Suprapubic skin (tissue), 4 donors: Measurements from ENCODE around the gene HACD3. TPM values are rescaled to one million over a fixed set of nuclear protein-coding genes. Genes with fewer than 3 reads are reported as not detected.

ENCODE experiments used
- DNase-seq, 2 donors: peaks; one replicate each; pipeline ENCODE4 v3.0.0-alpha.2; 2019; ENCODE audit warnings: low spot score in 2 of 2
- H3K27ac ChIP-seq: fragments of 200-600 bp; sonication (generic); one replicate; pipeline ENCODE4 v1.5.1; 2019
- H3K27me3 ChIP-seq: fragments of 200-600 bp; sonication (generic); one replicate; pipeline ENCODE4 v1.5.1; 2019
- H3K36me3 ChIP-seq: fragments of 200-600 bp; sonication (generic); one replicate; pipeline ENCODE4 v1.5.1; 2019
- H3K4me1 ChIP-seq: fragments of 200-600 bp; sonication (generic); one replicate; pipeline ENCODE4 v1.5.1; 2019
- H3K4me3 ChIP-seq: fragments of 200-600 bp; sonication (generic); one replicate; pipeline ENCODE4 v1.5.1; 2019; ENCODE audit warnings: mild to moderate bottlenecking
- H3K9me3 ChIP-seq: fragments of 200-600 bp; sonication (generic); one replicate; pipeline ENCODE4 v1.5.1; 2019
- EP300 ChIP-seq: sonication (generic); formaldehyde crosslinking; IDR thresholded peaks from one replicate; pipeline ENCODE4 v1.6.1; 2017; ENCODE audit warnings: antibody characterized with exemption
- POLR2A ChIP-seq, 2 donors: fragments of 450-650 bp; IDR thresholded peaks; one replicate each; pipeline ENCODE4 v1.6.1; 2017; ENCODE audit warnings: antibody characterized with exemption in 2 of 2, mild to moderate bottlenecking in 2 of 2, moderate library complexity in 2 of 2
- POLR2AphosphoS5 ChIP-seq, 3 donors: sonication (generic); formaldehyde crosslinking; IDR thresholded peaks; one replicate each; pipeline ENCODE4 v1.6.1; 2017; ENCODE audit warnings: antibody characterized with exemption in 3 of 3
- WGBS: methylation state at CpG from one replicate; pipeline ENCODE4 v1.1.5; 2018; 5-methylcytosine and 5-hydroxymethylcytosine counted together
- total RNA-seq, 4 donors: library from RNA; depleted of rRNA; stranded (reverse); fragments of >200 nt; gene quantifications; one replicate each; pipeline ENCODE4 v1.1.0, GENCODE V29; 2016
- TF ChIP-seq, protein P1 (sequence below), 2 donors: fragments of 200-600 bp in 1 of 2; fragments of 450-650 bp in 1 of 2; sonication (generic) in 1 of 2; IDR thresholded peaks; one replicate each; pipeline ENCODE4 v1.5.1; 2016 to 2019; ENCODE audit warnings: antibody characterized with exemption in 2 of 2, mild to moderate bottlenecking in 1 of 2, moderate library complexity in 1 of 2

HACD3 gene
- total RNA-seq, 4 donors from 2014 or later = 36.6 to 65.2 (median 44.9) TPM

DNA sequence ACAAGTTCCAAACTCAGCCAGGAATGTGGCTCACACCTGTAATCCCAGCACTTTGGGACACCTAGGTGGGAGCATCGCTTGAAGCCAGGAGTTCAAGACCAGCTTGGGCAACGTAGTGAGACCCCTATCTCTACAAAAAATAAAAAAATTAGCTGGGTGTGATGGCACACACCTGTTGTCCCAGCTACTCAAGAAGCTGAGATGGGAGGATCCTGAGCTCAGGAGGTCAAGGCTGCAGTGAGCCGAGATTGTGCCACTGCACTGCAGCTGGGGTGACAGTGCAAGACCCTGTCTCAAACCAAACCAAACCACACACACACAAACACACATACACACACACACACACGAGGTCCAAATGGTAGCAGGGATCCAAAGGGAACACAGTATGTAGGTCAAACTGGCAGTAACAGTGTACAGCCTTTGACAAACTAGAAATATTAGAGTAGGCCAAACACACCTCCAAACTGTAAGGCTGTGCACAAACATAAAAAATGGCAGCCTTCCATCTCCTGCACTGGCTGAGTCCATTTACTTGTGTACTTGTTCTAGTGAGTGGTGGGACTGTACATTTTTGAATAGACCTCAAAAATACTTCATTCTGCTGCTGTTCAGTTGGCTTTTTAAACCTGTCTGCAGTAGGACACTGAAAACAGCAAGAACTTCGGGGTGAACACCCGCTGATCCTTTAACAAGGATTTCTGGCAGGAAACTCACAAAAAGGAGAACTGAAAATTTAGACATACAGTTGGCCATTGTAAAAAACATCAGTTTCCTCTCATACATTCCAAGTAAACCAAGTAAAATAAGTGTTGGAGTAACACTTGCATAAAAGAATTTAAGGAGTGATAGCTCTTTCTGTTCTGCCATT lies 47.1 kb downstream of the HACD3 start:
- H3K9me3 ChIP-seq = no peaks in the 10 kb centered on the region
- no peaks in the 10 kb centered on the region for H3K27me3 ChIP-seq
- no peak overlapping the region for H3K4me3 ChIP-seq
- DNase-seq = no peak
- 81% methylated on average over 6 of the region's 6 CpGs for WGBS
- H3K27ac ChIP-seq = no peak overlapping the region
- H3K4me1 ChIP-seq = no peaks in the 10 kb centered on the region
- H3K36me3 ChIP-seq = peaks cover 78% of the 10 kb centered on the region
- TF ChIP-seq POLR2A (IDR thresholded peaks at IDR 0.05) (no peak), POLR2AphosphoS5 (IDR thresholded peaks at IDR 0.05) (no peak), EP300 (no peak)
- TF ChIP-seq, protein P1, sequence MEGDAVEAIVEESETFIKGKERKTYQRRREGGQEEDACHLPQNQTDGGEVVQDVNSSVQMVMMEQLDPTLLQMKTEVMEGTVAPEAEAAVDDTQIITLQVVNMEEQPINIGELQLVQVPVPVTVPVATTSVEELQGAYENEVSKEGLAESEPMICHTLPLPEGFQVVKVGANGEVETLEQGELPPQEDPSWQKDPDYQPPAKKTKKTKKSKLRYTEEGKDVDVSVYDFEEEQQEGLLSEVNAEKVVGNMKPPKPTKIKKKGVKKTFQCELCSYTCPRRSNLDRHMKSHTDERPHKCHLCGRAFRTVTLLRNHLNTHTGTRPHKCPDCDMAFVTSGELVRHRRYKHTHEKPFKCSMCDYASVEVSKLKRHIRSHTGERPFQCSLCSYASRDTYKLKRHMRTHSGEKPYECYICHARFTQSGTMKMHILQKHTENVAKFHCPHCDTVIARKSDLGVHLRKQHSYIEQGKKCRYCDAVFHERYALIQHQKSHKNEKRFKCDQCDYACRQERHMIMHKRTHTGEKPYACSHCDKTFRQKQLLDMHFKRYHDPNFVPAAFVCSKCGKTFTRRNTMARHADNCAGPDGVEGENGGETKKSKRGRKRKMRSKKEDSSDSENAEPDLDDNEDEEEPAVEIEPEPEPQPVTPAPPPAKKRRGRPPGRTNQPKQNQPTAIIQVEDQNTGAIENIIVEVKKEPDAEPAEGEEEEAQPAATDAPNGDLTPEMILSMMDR (IDR thresholded peaks at IDR 0.05) = no peak

DNA sequence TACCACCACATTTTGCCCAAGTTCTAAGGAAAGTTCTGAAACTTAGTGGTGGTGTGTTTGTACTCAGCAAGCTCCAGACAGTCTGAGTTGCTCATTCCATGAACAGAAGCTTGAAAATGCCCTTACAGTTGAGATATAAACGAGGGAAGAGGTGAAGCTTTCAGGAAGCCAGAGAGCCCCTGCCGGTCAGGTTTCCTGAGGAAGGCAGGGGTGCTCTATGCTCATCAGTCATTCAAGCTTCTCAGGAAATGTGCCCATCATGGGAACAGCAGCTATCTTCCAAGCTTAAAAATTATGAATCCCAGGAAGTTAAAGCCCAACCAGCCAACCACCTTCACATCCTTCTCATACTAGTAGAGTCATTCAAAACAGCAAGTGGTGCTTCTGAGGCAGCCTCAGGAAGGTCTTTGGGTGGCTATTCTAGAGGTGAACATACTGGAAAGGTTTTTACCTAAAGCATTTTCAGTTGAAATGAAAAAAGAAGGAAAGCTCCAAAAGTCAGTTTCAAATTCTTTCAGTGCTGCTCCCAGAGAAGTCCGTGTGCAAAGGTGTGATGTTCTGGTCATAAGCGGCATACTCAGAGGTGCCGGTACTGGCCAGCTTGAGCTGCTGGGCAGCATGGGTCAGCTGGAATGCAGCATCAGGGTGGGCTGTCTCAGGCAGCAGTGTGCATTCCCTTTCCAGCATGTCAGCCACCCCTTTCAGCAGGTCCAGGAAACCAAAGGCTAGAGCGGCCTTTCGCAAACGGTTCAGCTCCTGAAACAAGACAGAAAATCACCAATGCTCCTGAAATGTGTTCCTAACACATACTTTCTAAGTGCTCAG lies 48.9 kb downstream of the HACD3 start:
- no peak overlapping the region for H3K27ac ChIP-seq
- DNase-seq = no peak
- WGBS = 76% methylated on average over 8 of the region's 8 CpGs

DNA sequence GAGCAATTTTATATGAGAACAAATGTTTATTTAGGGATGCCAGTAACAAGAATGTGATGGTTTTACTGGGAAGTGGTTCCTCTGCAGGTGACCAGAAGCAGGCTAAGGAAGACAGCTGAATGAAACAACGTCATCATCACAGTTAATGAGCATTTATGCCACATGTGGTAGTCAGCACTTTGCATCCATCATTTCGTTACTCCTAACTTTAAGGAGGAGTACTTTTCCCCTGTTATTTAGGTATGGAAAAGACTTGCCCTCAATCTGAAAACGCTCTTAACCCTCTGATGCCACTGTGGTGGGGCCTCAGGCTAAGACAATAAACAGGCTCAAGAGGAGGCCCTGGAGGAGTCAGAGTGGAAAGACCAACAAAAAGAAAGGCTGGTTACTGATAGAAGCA lies 49.5 kb downstream of the HACD3 start:
- 85% methylated on average over 3 of the region's 3 CpGs for WGBS
- TF ChIP-seq POLR2A (IDR thresholded peaks at IDR 0.05) (no peak), EP300 (no peak), POLR2AphosphoS5 (IDR thresholded peaks at IDR 0.05) (no peak)
- TF ChIP-seq, protein P1 (IDR thresholded peaks at IDR 0.05) = no peak
- Histone ChIP-seq H3K9me3 (no peaks in the 10 kb centered on the region), H3K4me3 (no peak overlapping the region), H3K4me1 (no peaks in the 10 kb centered on the region), H3K36me3 (peaks cover 79% of the 10 kb centered on the region), H3K27me3 (no peaks in the 10 kb centered on the region), H3K27ac (no peak overlapping the region)
- DNase-seq = no peak

More for the DNA sequence above, 48.9 kb downstream of the HACD3 start:
- peaks cover 76% of the 10 kb centered on the region for H3K36me3 ChIP-seq
- no peaks in the 10 kb centered on the region for H3K4me1 ChIP-seq
- no peak overlapping the region for H3K4me3 ChIP-seq
- H3K27me3 ChIP-seq = no peaks in the 10 kb centered on the region
- no peaks in the 10 kb centered on the region for H3K9me3 ChIP-seq
- no peak for TF ChIP-seq POLR2A (IDR thresholded peaks at IDR 0.05)
- TF ChIP-seq POLR2AphosphoS5 (IDR thresholded peaks at IDR 0.05) = no peak
- TF ChIP-seq, protein P1 (IDR thresholded peaks at IDR 0.05) = no peak
- no peak for TF ChIP-seq EP300

DNA sequence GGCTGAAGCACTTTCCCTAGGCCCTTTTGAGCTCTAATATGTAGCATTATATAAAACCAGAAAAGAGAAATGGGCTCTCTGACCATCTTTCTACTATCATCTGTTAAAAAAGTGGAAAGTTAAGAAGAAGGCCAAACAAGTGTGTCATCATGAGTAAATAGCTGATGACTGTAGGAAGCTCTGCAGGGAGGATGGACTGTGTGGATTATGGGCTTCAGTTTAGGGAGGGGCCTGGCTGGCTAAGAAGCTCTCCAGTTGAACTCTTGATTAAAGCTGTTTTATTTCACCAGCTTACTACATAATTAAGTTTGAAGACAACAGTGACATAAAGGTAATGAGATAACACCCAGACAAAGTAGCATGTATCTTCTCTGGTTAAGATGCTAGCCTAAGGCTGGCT lies 50.0 kb downstream of the HACD3 start:
- Histone ChIP-seq H3K4me3 (no peak overlapping the region), H3K9me3 (no peaks in the 10 kb centered on the region), H3K4me1 (no peaks in the 10 kb centered on the region), H3K27me3 (no peaks in the 10 kb centered on the region), H3K36me3 (peaks cover 80% of the 10 kb centered on the region), H3K27ac (no peak overlapping the region)
- no peak for TF ChIP-seq POLR2A (IDR thresholded peaks at IDR 0.05)
- no peak for TF ChIP-seq EP300
- TF ChIP-seq, protein P1 (IDR thresholded peaks at IDR 0.05) = no peak
- TF ChIP-seq POLR2AphosphoS5 (IDR thresholded peaks at IDR 0.05) = no peak
- DNase-seq = no peak

DNA sequence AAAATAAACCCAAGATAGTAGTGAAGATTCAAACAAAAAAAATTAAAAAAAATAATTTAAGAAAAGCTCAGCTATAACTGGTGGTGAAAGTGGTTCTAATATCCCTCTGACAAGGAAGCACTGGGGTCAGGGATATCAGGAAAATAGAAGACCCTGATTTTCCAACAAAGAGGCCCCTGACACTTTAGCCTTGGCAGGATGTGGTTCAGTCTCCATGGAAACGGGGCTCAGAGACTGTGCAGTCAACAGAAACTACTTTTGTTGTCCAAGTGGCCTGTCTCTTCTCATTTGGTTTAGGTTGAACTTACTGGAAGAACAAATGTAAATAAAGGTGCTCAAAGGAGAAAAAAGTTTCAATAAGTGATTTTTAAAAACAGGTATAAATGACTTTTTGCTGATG lies 53.4 kb downstream of the HACD3 start:
- no peaks in the 10 kb centered on the region for H3K27me3 ChIP-seq
- WGBS = 48% methylated on average over 1 of the region's 1 CpG
- peaks cover 84% of the 10 kb centered on the region for H3K36me3 ChIP-seq
- H3K4me3 ChIP-seq = no peak overlapping the region
- H3K9me3 ChIP-seq = no peaks in the 10 kb centered on the region
- DNase-seq = no peak
- H3K4me1 ChIP-seq = no peaks in the 10 kb centered on the region
- H3K27ac ChIP-seq = no peak overlapping the region
- TF ChIP-seq POLR2AphosphoS5 (IDR thresholded peaks at IDR 0.05) (no peak), POLR2A (IDR thresholded peaks at IDR 0.05) (no peak), EP300 (no peak)
- TF ChIP-seq, protein P1 (IDR thresholded peaks at IDR 0.05) = no peak
